H1 (cell line): ENCODE results near the gene UBE2M.
"Not testable (repeated sequence)": the region's sequence is repeated elsewhere in the genome, so short reads cannot be mapped to it uniquely, and the experiment has no call there.

Source experiments
- CHD2 ChIP-seq: IDR thresholded peaks from 2 replicates; pipeline ENCODE4 v1.6.1; 2012; ENCODE audit warnings: low read length, improper control_type of control experiment
- CREB1 ChIP-seq: IDR thresholded peaks from 2 replicates; pipeline ENCODE4 v1.6.1; 2012; ENCODE audit warnings: inconsistent platforms
- EP300 ChIP-seq, 2 experiments: IDR thresholded peaks; 1 replicate in 1 of 2; 2 replicates in 1 of 2; pipeline ENCODE4 v1.6.1; 2011 to 2012; ENCODE audit warnings: low read depth in 2 of 2, low read length in 2 of 2, mild to moderate bottlenecking in 2 of 2, borderline replicate concordance in 1 of 2, inconsistent platforms in 1 of 2, moderate library complexity in 1 of 2
- GABPA ChIP-seq: IDR thresholded peaks from 2 replicates; pipeline ENCODE4 v1.6.1; 2011; ENCODE audit warnings: mild to moderate bottlenecking, low read length, moderate library complexity, borderline replicate concordance; ENCODE audit not compliant: insufficient read depth
- POLR2A ChIP-seq, 2 experiments: IDR thresholded peaks; 1 replicate in 1 of 2; 2 replicates in 1 of 2; pipeline ENCODE4 v1.6.1; 2011; ENCODE audit warnings: low read depth in 2 of 2, low read length in 2 of 2, mild to moderate bottlenecking in 2 of 2; ENCODE audit errors: control extremely low read depth in 1 of 2
- POLR2AphosphoS5 ChIP-seq: IDR thresholded peaks from 2 replicates; pipeline ENCODE4 v1.6.1; 2011; ENCODE audit warnings: low read depth, low read length
- RBBP5 ChIP-seq: IDR thresholded peaks from 2 replicates; pipeline ENCODE4 v1.7.1; 2012; ENCODE audit warnings: low read depth, mild to moderate bottlenecking, inconsistent platforms, low read length, moderate library complexity, borderline replicate concordance
- SP1 ChIP-seq: IDR thresholded peaks from 2 replicates; pipeline ENCODE4 v1.6.1; 2011; ENCODE audit warnings: low read depth, low read length
- SUZ12 ChIP-seq: fragments of 200-600 bp; sonication (generic); IDR thresholded peaks from 2 replicates; pipeline ENCODE4 v1.6.1; 2012; ENCODE audit warnings: mild to moderate bottlenecking, inconsistent platforms, low read length, moderate library complexity, mixed read lengths
- TCF12 ChIP-seq: IDR thresholded peaks from 2 replicates; pipeline ENCODE4 v1.6.1; 2011; ENCODE audit warnings: low read depth, mild to moderate bottlenecking, low read length
- TF ChIP-seq, protein P1 (sequence below), 3 experiments: IDR thresholded peaks; 1 replicate in 2 of 3; 2 replicates in 1 of 3; pipeline versions ENCODE4 v1.5.1 to v1.6.1; 2011; ENCODE audit warnings: low read length in 3 of 3, mild to moderate bottlenecking in 3 of 3, inconsistent platforms in 2 of 3, low read depth in 1 of 3, moderate library complexity in 1 of 3; ENCODE audit not compliant: insufficient read depth in 1 of 3; ENCODE audit errors: control extremely low read depth in 1 of 3
- TF ChIP-seq, protein P2 (sequence below): IDR thresholded peaks from 2 replicates; pipeline ENCODE4 v1.6.1; 2012; ENCODE audit warnings: inconsistent platforms

DNA sequence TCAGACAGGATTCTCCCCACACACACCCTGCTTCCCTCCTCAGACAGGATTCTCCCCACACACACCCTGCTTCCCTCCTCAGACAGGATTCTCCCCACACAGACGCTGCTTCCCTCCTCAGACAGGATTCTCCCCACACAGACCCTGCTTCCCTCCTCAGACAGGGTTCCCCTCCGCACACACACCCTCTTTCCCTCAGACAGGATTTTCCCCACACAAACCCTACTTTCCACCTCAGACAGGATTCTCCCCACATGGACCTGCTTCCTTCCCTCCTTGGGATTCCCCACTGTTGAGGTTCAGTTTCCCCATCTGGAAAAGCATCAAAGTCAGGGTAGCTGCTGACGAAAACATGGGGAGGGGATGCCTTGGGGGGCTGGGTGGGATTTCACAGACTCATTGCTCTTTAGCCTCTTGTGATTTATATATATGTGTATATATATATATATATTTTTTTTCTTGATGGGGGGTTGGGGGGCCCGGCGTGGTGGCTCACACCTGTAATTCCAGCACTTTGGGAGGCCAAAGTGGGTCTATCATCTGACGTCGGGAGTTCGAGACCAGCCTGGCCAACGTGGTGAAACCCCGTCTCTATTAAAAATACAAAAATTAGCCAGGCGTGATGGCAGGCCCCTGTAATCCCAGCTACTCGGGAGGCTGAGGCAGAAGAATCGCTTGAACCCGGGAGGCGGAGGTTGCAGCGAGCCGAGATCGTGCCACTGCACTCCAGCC, 15.6 kb downstream of the UBE2M start:
- TF ChIP-seq POLR2A (IDR thresholded peaks at IDR 0.05; ENCODE audit: control extremely low read depth in 1 of 2, low read depth in 2 of 2, low read length in 2 of 2); CHD2; TCF12; POLR2AphosphoS5; SP1; RBBP5; EP300 (IDR thresholded peaks at IDR 0.05; ENCODE audit: borderline replicate concordance in 1 of 2, low read depth in 2 of 2, low read length in 2 of 2); SUZ12; CREB1; GABPA: not testable (repeated sequence)
- TF ChIP-seq, protein P1, sequence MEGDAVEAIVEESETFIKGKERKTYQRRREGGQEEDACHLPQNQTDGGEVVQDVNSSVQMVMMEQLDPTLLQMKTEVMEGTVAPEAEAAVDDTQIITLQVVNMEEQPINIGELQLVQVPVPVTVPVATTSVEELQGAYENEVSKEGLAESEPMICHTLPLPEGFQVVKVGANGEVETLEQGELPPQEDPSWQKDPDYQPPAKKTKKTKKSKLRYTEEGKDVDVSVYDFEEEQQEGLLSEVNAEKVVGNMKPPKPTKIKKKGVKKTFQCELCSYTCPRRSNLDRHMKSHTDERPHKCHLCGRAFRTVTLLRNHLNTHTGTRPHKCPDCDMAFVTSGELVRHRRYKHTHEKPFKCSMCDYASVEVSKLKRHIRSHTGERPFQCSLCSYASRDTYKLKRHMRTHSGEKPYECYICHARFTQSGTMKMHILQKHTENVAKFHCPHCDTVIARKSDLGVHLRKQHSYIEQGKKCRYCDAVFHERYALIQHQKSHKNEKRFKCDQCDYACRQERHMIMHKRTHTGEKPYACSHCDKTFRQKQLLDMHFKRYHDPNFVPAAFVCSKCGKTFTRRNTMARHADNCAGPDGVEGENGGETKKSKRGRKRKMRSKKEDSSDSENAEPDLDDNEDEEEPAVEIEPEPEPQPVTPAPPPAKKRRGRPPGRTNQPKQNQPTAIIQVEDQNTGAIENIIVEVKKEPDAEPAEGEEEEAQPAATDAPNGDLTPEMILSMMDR (IDR thresholded peaks at IDR 0.05; ENCODE audit: control extremely low read depth in 1 of 3, insufficient read depth in 1 of 3, low read depth in 1 of 3, low read length in 3 of 3): not testable (repeated sequence)
- TF ChIP-seq, protein P2, sequence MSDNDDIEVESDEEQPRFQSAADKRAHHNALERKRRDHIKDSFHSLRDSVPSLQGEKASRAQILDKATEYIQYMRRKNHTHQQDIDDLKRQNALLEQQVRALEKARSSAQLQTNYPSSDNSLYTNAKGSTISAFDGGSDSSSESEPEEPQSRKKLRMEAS: not testable (repeated sequence)
